Measurements from ENCODE around the gene KRTAP3-3.
"Not testable (repeated sequence)": the region's sequence is repeated elsewhere in the genome, so short reads cannot be mapped to it uniquely, and the experiment has no call there.

KRTAP3-3 gene

DNA sequence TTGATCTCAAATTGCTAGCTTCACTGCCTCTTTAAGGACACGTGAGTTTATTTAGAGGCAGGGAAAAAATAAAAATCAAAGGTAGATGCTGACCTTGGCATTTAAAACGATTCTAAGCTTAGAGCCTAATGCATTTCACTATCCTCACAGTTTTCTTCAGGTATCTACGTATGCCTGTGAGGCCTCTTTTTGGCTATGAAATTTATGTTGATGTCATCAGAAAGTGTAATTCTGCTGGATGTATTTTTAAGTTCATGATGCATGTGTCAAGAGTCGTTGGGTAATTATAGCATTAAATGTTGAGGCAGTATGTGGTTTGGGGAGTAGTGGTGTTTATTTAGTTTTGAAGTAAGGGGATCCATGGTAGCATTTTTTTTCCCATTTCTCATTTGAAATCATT lies 10.0 kb upstream of the KRTAP3-3 start:
- Histone ChIP-seq H3K4me2 (ENCODE audit: insufficient read depth, low read length) (no peak overlapping the region), H3K4me1 (ENCODE audit: insufficient read depth, low read length) (no peaks in the 10 kb centered on the region), H3K79me2 (ENCODE audit: insufficient read depth, low read length) (no peaks in the 10 kb centered on the region), H3K4me3 (ENCODE audit: low read depth in 1 of 2, low read length in 2 of 2) (no peak overlapping the region), H2AFZ (ENCODE audit: low read depth, low read length) (no peak overlapping the region), H3K9me3 (ENCODE audit: insufficient read depth, low read length, severe bottlenecking) (no peaks in the 10 kb centered on the region), H3K27me3 (ENCODE audit: insufficient read depth, low read length, poor library complexity) (peaks cover 31% of the 10 kb centered on the region), H4K20me1 (ENCODE audit: insufficient read depth, low read length) (no peaks in the 10 kb centered on the region), H3K36me3 (ENCODE audit: insufficient read depth, low read length) (no peaks in the 10 kb centered on the region), H3K9ac (ENCODE audit: low read depth, low read length) (no peak overlapping the region), H3K27ac (ENCODE audit: low read length) (no peak overlapping the region)
- ATAC-seq (ENCODE audit: insufficient read depth, low read depth) (no peak), DNase-seq (no peak)
- TF ChIP-seq EZH2 (IDR thresholded peaks at IDR 0.05; ENCODE audit: borderline replicate concordance, low read depth, low read length, severe bottlenecking), result no peak
- TF ChIP-seq, protein P1, sequence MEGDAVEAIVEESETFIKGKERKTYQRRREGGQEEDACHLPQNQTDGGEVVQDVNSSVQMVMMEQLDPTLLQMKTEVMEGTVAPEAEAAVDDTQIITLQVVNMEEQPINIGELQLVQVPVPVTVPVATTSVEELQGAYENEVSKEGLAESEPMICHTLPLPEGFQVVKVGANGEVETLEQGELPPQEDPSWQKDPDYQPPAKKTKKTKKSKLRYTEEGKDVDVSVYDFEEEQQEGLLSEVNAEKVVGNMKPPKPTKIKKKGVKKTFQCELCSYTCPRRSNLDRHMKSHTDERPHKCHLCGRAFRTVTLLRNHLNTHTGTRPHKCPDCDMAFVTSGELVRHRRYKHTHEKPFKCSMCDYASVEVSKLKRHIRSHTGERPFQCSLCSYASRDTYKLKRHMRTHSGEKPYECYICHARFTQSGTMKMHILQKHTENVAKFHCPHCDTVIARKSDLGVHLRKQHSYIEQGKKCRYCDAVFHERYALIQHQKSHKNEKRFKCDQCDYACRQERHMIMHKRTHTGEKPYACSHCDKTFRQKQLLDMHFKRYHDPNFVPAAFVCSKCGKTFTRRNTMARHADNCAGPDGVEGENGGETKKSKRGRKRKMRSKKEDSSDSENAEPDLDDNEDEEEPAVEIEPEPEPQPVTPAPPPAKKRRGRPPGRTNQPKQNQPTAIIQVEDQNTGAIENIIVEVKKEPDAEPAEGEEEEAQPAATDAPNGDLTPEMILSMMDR (IDR thresholded peaks at IDR 0.05; ENCODE audit: borderline replicate concordance, extremely low read depth, low read length, poor library complexity, severe bottlenecking), result no peak

DNA sequence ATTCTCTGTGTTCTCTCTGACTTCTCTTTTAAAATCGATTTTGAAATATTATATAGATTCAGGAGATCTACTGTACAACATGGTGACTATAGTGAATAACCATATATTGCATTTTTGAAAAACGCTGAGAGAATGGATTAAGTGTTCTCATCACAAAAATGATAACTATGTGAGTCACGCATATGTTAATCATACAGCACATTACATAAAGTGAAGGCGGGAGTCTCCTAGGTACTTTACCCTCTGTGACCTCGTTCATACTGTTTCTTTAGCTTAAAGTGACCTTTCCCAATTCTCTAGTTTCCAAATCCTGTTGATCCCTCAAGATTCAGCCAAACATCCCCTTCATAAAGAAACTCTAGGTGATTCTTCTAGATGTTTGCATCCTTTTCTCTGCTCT lies 8.8 kb upstream of the KRTAP3-3 start:
- TF ChIP-seq, protein P1 (IDR thresholded peaks at IDR 0.05; ENCODE audit: borderline replicate concordance, extremely low read depth, low read length, poor library complexity, severe bottlenecking), result no peak
- no peak for TF ChIP-seq EZH2 (IDR thresholded peaks at IDR 0.05; ENCODE audit: borderline replicate concordance, low read depth, low read length, severe bottlenecking)
- Histone ChIP-seq H2AFZ (ENCODE audit: low read depth, low read length) (no peak overlapping the region), H3K4me2 (ENCODE audit: insufficient read depth, low read length) (no peak overlapping the region), H3K36me3 (ENCODE audit: insufficient read depth, low read length) (no peaks in the 10 kb centered on the region), H3K9me3 (ENCODE audit: insufficient read depth, low read length, severe bottlenecking) (no peaks in the 10 kb centered on the region), H3K27ac (ENCODE audit: low read length) (no peak overlapping the region), H3K27me3 (ENCODE audit: insufficient read depth, low read length, poor library complexity) (peaks cover 27% of the 10 kb centered on the region), H3K9ac (ENCODE audit: low read depth, low read length) (no peak overlapping the region), H3K79me2 (ENCODE audit: insufficient read depth, low read length) (no peaks in the 10 kb centered on the region), H3K4me1 (ENCODE audit: insufficient read depth, low read length) (no peaks in the 10 kb centered on the region), H4K20me1 (ENCODE audit: insufficient read depth, low read length) (no peaks in the 10 kb centered on the region), H3K4me3 (ENCODE audit: low read depth in 1 of 2, low read length in 2 of 2) (no peak overlapping the region)
- DNase-seq, result no peak
- ATAC-seq (ENCODE audit: insufficient read depth, low read depth), result no peak

DNA sequence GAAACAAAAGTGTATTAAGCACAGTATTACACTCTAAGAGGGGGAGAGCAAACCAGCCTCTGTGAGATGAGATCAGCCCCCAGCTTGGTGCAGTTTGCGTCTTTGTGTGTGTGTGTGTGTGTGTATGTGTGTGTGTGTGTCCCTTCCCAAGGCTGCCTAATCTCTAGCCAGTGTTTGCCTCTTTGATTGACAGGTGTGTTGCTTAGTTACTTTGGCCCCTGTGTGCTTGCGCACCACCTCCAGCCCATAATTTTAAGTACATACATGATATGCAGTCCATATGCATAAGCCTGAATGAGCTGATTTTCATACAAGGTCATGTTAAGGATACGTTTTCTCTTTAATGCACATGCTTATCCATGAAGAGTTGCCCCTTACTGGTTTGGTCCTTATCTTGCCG lies 7.8 kb upstream of the KRTAP3-3 start:
- no peak overlapping the region for H3K27ac ChIP-seq (ENCODE audit: low read length)
- H4K20me1 ChIP-seq (ENCODE audit: insufficient read depth, low read length), result no peaks in the 10 kb centered on the region
- no peak overlapping the region for H3K4me2 ChIP-seq (ENCODE audit: insufficient read depth, low read length)
- TF ChIP-seq EZH2 (IDR thresholded peaks at IDR 0.05; ENCODE audit: borderline replicate concordance, low read depth, low read length, severe bottlenecking), result no peak
- TF ChIP-seq, protein P1 (IDR thresholded peaks at IDR 0.05; ENCODE audit: borderline replicate concordance, extremely low read depth, low read length, poor library complexity, severe bottlenecking), result no peak
- DNase-seq (no peak), ATAC-seq (ENCODE audit: insufficient read depth, low read depth) (no peak)
- H3K9me3 ChIP-seq (ENCODE audit: insufficient read depth, low read length, severe bottlenecking), result no peaks in the 10 kb centered on the region
- H3K27me3 ChIP-seq (ENCODE audit: insufficient read depth, low read length, poor library complexity), result peaks cover 37% of the 10 kb centered on the region
- no peak overlapping the region for H3K4me3 ChIP-seq (ENCODE audit: low read depth in 1 of 2, low read length in 2 of 2)
- H3K9ac ChIP-seq (ENCODE audit: low read depth, low read length), result no peak overlapping the region
- no peaks in the 10 kb centered on the region for H3K4me1 ChIP-seq (ENCODE audit: insufficient read depth, low read length)
- no peaks in the 10 kb centered on the region for H3K36me3 ChIP-seq (ENCODE audit: insufficient read depth, low read length)
- no peak overlapping the region for H2AFZ ChIP-seq (ENCODE audit: low read depth, low read length)
- H3K79me2 ChIP-seq (ENCODE audit: insufficient read depth, low read length), result no peaks in the 10 kb centered on the region

DNA sequence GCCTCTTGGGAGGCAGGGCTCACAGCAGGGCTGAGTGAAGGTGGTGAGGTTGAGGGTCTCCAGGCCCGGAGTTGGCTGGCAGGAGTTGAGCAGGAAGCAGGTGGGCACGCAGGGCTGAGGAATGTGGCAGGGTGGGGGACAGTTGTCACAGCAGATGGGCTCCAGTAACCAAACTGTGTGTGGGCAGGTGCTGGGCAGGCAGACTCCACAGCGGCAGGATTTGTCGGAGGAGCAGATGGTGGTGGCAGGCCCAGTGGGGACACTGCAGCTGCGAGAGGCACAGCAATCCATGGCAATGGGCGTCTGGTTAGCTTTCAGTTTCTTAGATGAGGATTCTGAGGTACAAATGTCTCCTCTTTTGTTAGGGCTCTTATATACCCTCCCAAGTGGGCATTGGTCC lies 5.6 kb upstream of the KRTAP3-3 start, which contains the start of gene KRTAP3-2:
TSS of gene KRTAP3-2 (minus strand) at position 344 of the 400 bp plus-strand sequence. CDS start at position 291, 53 bp downstream.
- H4K20me1 ChIP-seq (ENCODE audit: insufficient read depth, low read length); H3K4me3 ChIP-seq (ENCODE audit: low read depth in 1 of 2, low read length in 2 of 2); DNase-seq; ATAC-seq (ENCODE audit: insufficient read depth, low read depth); H2AFZ ChIP-seq (ENCODE audit: low read depth, low read length); H3K36me3 ChIP-seq (ENCODE audit: insufficient read depth, low read length); H3K4me2 ChIP-seq (ENCODE audit: insufficient read depth, low read length); H3K27ac ChIP-seq (ENCODE audit: low read length); H3K9ac ChIP-seq (ENCODE audit: low read depth, low read length); H3K79me2 ChIP-seq (ENCODE audit: insufficient read depth, low read length); H3K4me1 ChIP-seq (ENCODE audit: insufficient read depth, low read length); H3K9me3 ChIP-seq (ENCODE audit: insufficient read depth, low read length, severe bottlenecking): not testable (repeated sequence)
- H3K27me3 ChIP-seq (ENCODE audit: insufficient read depth, low read length, poor library complexity), result peaks cover 34% of the 10 kb centered on the region
